K562 (cell line): Measurements from ENCODE around the gene POLR3C. TPM values are rescaled to one million over a fixed set of nuclear protein-coding genes. Genes with fewer than 3 reads are reported as not detected.

Experiments
- ATF4 ChIP-seq: fragments of 450-650 bp; formaldehyde crosslinking; IDR thresholded peaks from 2 replicates; pipeline ENCODE4 v1.4.0; 2022; ENCODE audit warnings: mild to moderate bottlenecking, moderate library complexity
- ETV5 ChIP-seq: sonication (generic); formaldehyde crosslinking; IDR thresholded peaks from 2 replicates; pipeline ENCODE4 v1.4.0; 2020; ENCODE audit warnings: low read depth, mild to moderate bottlenecking, missing genetic modification reagents
- FOXA3 ChIP-seq, 2 experiments: fragments of 450-650 bp in 1 of 2; sonication (generic) in 1 of 2; formaldehyde crosslinking; IDR thresholded peaks in 1 of 2; conservative IDR thresholded peaks in 1 of 2; 2 replicates each; pipeline versions ENCODE4 v1.4.0 to v1.8.0; 2020 to 2022; ENCODE audit warnings: mild to moderate bottlenecking in 2 of 2, missing genetic modification reagents in 1 of 2
- FOXO4 ChIP-seq: fragments of 450-650 bp; formaldehyde crosslinking; IDR thresholded peaks from 2 replicates; pipeline ENCODE4 v1.4.0; 2020; ENCODE audit warnings: mild to moderate bottlenecking, moderate library complexity
- KLF10 ChIP-seq: fragments of 250-450 bp; sonication (Bioruptor Pico); IDR thresholded peaks from 2 replicates; pipeline ENCODE4 v1.6.1; 2021; ENCODE audit warnings: matching md5 sums
- MED1 ChIP-seq: sonication (generic); formaldehyde crosslinking; IDR thresholded peaks from 2 replicates; pipeline ENCODE4 v1.8.1; 2023; ENCODE audit warnings: missing genetic modification reagents, borderline replicate concordance
- MEIS2 ChIP-seq: fragments of 450-650 bp; IDR thresholded peaks from 2 replicates; pipeline ENCODE4 v1.6.1; 2014; ENCODE audit warnings: mild to moderate bottlenecking; ENCODE audit not compliant: partially characterized antibody
- MTA2 ChIP-seq: fragments of 450-650 bp; IDR thresholded peaks from 2 replicates; pipeline ENCODE4 v1.6.1; 2016; ENCODE audit warnings: low read depth
- POLR2AphosphoS2 ChIP-seq: IDR thresholded peaks from 2 replicates; pipeline ENCODE4 v1.6.1; 2012; ENCODE audit warnings: low read length, improper control_type of control experiment
- SNIP1 ChIP-seq: fragments of 450-650 bp; IDR thresholded peaks from 2 replicates; pipeline ENCODE4 v1.7.1; 2017; ENCODE audit warnings: low read depth, mild to moderate bottlenecking
- TAF1 ChIP-seq: IDR thresholded peaks from 2 replicates; pipeline ENCODE4 v1.6.1; 2011; ENCODE audit warnings: mild to moderate bottlenecking, low read length, moderate library complexity; ENCODE audit not compliant: insufficient read depth, control insufficient read depth, severe bottlenecking; ENCODE audit errors: extremely low read depth
- TAF7 ChIP-seq: fragments of 450-650 bp; IDR thresholded peaks from 2 replicates; pipeline ENCODE4 v1.6.1; 2016; ENCODE audit warnings: missing genetic modification characterization, missing compliant biosample characterization
- TBL1XR1 ChIP-seq, 2 experiments: IDR thresholded peaks; 2 replicates each; pipeline ENCODE4 v1.6.1; 2012; ENCODE audit warnings: improper control_type of control experiment in 2 of 2, low read length in 2 of 2, mild to moderate bottlenecking in 1 of 2
- ZBTB1 ChIP-seq: sonication (generic); formaldehyde crosslinking; IDR thresholded peaks from 2 replicates; pipeline ENCODE4 v1.8.1; 2023; ENCODE audit warnings: missing genetic modification reagents, low read depth, mild to moderate bottlenecking, borderline replicate concordance
- ZBTB8A ChIP-seq: fragments of 450-650 bp; IDR thresholded peaks from 2 replicates; pipeline ENCODE4 v1.6.1; 2018; ENCODE audit warnings: mild to moderate bottlenecking, moderate library complexity; ENCODE audit not compliant: partially characterized antibody
- ZMIZ1 ChIP-seq, 2 experiments: fragments of 150-350 bp in 1 of 2; IDR thresholded peaks; 2 replicates each; pipeline ENCODE4 v1.6.1; 2012 to 2016; ENCODE audit warnings: low read depth in 2 of 2, low read length in 2 of 2, mild to moderate bottlenecking in 1 of 2, moderate library complexity in 1 of 2
- ZNF316 ChIP-seq: fragments of 450-650 bp; IDR thresholded peaks from 2 replicates; pipeline ENCODE4 v1.6.1; 2016
- ZNF609 ChIP-seq: sonication (generic); formaldehyde crosslinking; IDR thresholded peaks from 2 replicates; pipeline ENCODE4 v1.8.1; 2023; ENCODE audit warnings: missing genetic modification reagents, mild to moderate bottlenecking, borderline replicate concordance
- polyA plus RNA-seq, 8 experiments: library from polyadenylated mRNA; depleted of rRNA in 4 of 8; stranded (reverse) in 5 of 8; unstranded in 3 of 8; fragments of >200 nt; fragmentation: Nextera tagmentation in 2 of 8; fragmentation: Illumina TruSeq in 1 of 8; extraction: Ambion mirVana in 2 of 8; extraction: Trizol in 1 of 8; gene quantifications; 2 replicates each; pipeline versions ENCODE4 v1.2.1 to v1.2.3, GENCODE V29; 2011 to 2014; ENCODE audit warnings: inconsistent platforms in 1 of 8, missing spikeins in 1 of 8
- total RNA-seq, 7 experiments: library from RNA; depleted of rRNA in 6 of 7; stranded (reverse); fragments of >200 nt in 6 of 7; fragmentation: Illumina TruSeq in 2 of 7; extraction: Trizol in 2 of 7; gene quantifications; 2 replicates each; pipeline versions ENCODE4 v1.2.1 to v1.2.3, GENCODE V29; 2011 to 2021; ENCODE audit warnings: low replicate concordance in 1 of 7

Gene POLR3C
- total and polyA plus RNA-seq, 9 of the 15 experiments (the other 6 are each of a cell fraction or from before 2014, with no cell fraction given): 19.7 to 64.1 (median 45.2) TPM

GRCh38 chr1:145859491-145860023, 35.6 kb downstream of the POLR3C start (continued):
- TF ChIP-seq ZMIZ1 (IDR thresholded peaks at IDR 0.05; ENCODE audit: low read depth in 2 of 2, low read length in 2 of 2) (no peak), TBL1XR1 (IDR thresholded peaks at IDR 0.05; ENCODE audit: low read length in 2 of 2) (peak in 1 of 2 experiments; percentile 4; a peak in 1 of 4 replicates), ZNF316 (no peak), ATF4 (no peak), ZBTB8A (no peak), TAF1 (no peak), POLR2AphosphoS2 (no peak), ZBTB1 (CRISPR knock-in tag) (no peak), FOXA3 (CRISPR knock-in tag; conservative IDR thresholded peaks at IDR 0.05 in 1 of 2, IDR thresholded peaks at IDR 0.05 in 1 of 2) (no peak), MTA2 (no peak), FOXO4 (CRISPR knock-in tag) (no peak), ZNF609 (CRISPR knock-in tag) (no peak), TAF7 (no peak), MED1 (CRISPR knock-in tag) (no peak), KLF10 (CRISPR knock-in tag) (no peak), MEIS2 (peak; percentile 2), SNIP1 (no peak), ETV5 (CRISPR knock-in tag) (no peak)
